Measurements from ENCODE around the gene CFAP57.

The CFAP57 gene

DNA sequence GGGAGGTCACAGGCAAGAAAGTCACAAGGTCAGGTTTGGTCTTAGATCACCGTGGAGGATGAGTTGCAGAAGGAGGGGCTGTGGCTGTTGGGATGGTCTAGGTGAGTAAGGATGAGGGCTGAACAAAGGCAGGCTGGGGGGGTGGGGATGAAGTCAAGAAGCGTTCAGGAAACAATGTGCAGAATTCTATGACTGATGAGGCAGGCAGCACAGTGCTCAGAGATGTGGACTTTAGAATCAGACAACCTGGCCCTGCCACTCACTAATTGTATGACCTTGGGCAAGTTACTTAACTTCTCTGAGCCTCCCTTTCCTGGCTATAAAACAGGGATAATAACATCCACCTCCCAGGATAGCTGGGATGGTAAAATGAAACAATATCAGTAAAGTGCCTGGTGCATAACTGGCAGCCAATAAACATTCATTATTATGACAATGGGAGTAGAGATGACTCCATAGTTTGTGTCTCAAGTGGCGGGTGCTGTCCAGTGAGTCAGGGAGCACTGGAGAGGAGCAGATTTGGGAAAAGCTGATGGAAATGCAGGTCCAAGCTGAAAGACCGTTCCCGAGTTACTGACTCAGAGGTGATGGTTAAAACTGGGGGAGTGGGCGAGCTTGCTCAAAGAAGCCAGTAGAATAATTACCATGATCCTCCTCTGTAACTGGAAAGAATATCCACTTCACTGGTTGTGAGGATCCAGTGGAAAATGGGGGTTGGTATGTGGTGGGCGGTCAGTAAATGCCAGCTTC, 130.8 kb downstream of the CFAP57 start:
- no peak for DNase-seq

DNA sequence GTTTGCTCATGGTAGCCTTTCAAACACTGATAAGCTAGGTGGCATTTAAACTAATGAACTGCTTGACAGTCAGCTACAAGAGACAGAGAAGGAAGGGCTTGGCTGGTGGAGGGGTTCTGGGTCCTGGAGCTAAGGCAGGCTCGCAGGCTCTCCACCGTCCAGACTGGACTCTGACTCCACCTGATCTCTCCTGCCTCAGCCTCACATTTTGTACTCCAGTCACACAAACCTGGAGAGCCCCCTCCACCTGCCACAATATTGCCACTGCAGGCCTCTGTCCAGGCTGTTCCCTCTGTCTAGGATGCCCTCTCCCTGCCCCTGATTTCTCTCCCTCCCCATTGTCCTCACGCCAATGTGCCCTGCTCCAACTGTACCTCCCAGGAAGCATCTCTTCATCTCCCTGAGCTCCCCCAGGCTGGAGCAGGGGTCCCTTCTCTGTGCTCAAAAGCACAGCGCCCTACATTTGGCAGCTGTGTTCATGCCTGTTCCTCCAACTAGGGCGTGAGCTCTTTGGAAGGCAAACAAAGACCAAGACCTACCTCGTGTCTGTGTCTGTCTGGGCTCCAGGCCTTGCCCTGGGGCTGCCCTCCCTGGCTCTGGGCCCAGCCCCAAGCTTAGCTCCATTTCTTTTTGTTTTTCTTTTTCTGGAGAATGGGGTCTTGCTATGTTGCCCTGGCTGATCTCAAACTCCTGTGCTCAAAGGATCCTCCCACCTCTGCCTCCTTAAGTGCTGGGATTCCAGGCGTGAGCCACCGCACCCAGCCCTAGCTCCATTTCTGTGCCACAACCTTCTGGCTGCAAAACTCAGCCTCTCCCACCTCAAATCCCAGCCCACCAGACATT, 131.6 kb downstream of the CFAP57 start:
- no peak for DNase-seq

Data from NCI-H1105 (cell line).